Muscle of leg (tissue), 11 donors: Measurements from ENCODE around the gene CEACAM19. TPM values are rescaled to one million over a fixed set of nuclear protein-coding genes. Genes with fewer than 3 reads are reported as not detected.
"Not testable (repeated sequence)": the region's sequence is repeated elsewhere in the genome, so short reads cannot be mapped to it uniquely, and the experiment has no call there.

Experiments
- DNase-seq: peaks from one replicate; pipeline ENCODE4 v3.0.0; 2013
- H3K27ac ChIP-seq: one replicate; pipeline ENCODE4 v1.5.1; 2013; ENCODE audit warnings: mild to moderate bottlenecking, low read length, control low read depth
- H3K27me3 ChIP-seq: one replicate; pipeline ENCODE4 v1.6.1; 2013; ENCODE audit warnings: low read length; ENCODE audit not compliant: control insufficient read depth, insufficient read depth
- H3K36me3 ChIP-seq: one replicate; pipeline ENCODE4 v1.6.1; 2013; ENCODE audit warnings: low read length; ENCODE audit not compliant: control insufficient read depth, insufficient read depth
- H3K4me1 ChIP-seq: one replicate; pipeline ENCODE4 v1.6.1; 2013; ENCODE audit warnings: low read length; ENCODE audit not compliant: control insufficient read depth, insufficient read depth
- H3K4me3 ChIP-seq: one replicate; pipeline ENCODE4 v1.5.1; 2013; ENCODE audit warnings: low read length, control low read depth
- H3K9me3 ChIP-seq: replicated peaks from 2 replicates; pipeline ENCODE4 v1.6.1; 2013; ENCODE audit warnings: low read depth, low read length; ENCODE audit not compliant: control insufficient read depth
- whole genome bisulfite sequencing: methylation state at CpG from one replicate; pipeline ENCODE4 v1.1.5; 2013; ENCODE audit warnings: missing lambda C conversion rate; ENCODE audit not compliant: insufficient coverage; 5-methylcytosine and 5-hydroxymethylcytosine counted together
- polyA plus RNA-seq, 8 donors: library from polyadenylated mRNA; unstranded; fragments of 120-200 nt; gene quantifications; one replicate each; pipeline versions ENCODE4 v1.2.1 to v1.2.3, GENCODE V29; 2013; ENCODE audit warnings: inconsistent platforms in 1 of 8, low replicate concordance in 1 of 8; ENCODE audit not compliant: insufficient read length in 8 of 8, insufficient read depth in 1 of 8
- total RNA-seq: library from RNA; stranded (reverse); fragments of 120-200 nt; gene quantifications from one replicate; pipeline ENCODE4 v1.2.4, GENCODE V29; 2013

Gene CEACAM19
- total and polyA plus RNA-seq, 9 donors = 2.8 to 11.7 (median 5.3) TPM

DNA sequence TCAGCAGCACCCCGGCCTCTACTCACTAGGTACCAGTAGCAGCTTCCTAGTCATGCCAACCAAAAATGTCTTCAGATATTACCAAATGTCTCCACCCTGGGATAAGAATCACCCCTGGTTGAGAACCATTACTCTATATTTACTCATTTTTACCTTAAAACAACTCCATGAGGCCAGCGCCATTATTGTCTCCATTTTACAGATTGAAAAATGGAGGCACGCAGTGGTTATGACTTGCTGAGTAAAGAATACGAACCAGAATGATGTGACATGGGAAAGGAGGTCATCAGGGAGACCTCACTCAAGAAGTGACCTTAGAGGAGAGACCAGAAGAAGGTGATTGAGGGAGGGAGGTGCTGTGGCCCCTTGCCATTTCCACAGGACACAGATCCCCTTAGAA is 2.2 kb downstream of the CEACAM19 start:
- no peak overlapping the region for H3K27ac ChIP-seq
- WGBS = 87% methylated on average over 2 of the region's 4 CpGs
- H3K27me3 ChIP-seq = no peaks in the 10 kb centered on the region
- H3K36me3 ChIP-seq = peaks cover 3% of the 10 kb centered on the region
- H3K9me3 ChIP-seq = no peaks in the 10 kb centered on the region
- no peak for DNase-seq
- H3K4me3 ChIP-seq = no peak overlapping the region
- H3K4me1 ChIP-seq = no peaks in the 10 kb centered on the region

DNA sequence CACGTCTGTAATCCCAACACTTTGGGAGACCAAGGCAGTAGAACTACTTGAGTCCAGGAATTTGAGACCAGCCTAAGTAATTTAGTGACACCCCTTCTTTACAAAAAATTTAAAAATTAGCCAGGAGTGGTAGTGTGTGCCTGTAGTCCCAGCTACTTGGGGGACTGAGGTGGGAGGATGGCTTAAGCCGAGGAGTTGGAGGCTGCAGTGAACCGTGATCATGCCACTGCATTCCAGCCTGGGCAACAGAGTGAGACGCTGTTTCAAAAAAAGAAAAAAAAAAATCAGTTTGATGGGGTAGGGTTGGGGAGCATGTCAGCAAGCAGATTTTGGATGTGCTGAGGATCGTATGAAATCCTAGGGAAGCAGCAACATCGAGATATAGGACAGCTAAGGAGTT is 4.2 kb downstream of the CEACAM19 start:
- H3K27me3 ChIP-seq = no peaks in the 10 kb centered on the region
- DNase-seq = no peak
- H3K9me3 ChIP-seq = no peaks in the 10 kb centered on the region
- no peak overlapping the region for H3K27ac ChIP-seq
- WGBS = 84% methylated on average over 5 of the region's 6 CpGs
- no peaks in the 10 kb centered on the region for H3K4me1 ChIP-seq
- no peak overlapping the region for H3K4me3 ChIP-seq
- peaks cover 6% of the 10 kb centered on the region for H3K36me3 ChIP-seq

DNA sequence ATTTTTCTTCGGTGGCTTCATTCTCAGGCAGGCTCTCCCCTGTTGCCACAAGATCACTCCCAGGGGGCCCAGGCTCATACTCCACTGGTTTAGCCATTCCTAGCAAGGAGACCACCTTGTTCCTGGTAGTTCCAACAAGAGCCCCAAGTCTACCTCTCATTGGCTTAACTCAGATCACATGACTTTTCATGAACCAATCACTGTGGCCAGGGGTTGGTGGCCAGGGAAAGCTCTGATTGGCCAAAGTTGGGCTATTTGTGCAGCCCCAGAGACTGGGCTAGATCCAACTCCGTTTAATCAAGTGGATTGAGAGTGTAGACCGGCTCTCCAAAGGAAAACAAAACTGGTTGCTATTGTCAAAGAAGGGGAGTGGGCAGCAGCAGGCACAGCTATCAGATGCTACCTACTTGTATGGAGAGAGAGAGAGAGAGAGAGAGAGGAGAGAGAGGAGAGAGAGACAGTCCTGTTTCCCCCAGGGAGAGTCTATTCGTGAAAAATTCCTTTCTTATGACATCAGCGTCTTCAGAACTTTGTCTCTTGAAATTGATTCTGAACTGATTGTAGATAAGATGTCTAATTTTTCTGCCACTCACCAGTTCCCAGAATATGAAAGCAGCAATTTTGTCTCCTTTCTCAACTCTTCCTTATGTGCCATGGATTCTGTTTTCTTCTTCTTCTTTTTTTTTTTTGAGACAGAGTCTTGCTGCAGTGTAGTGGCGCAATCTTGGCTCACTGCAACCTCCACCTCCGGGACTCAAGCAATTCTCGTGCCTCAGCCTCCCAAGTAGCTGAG is 5.9 kb downstream of the CEACAM19 start:
- no peak for DNase-seq
- WGBS = 74% methylated on average over 3 of the region's 8 CpGs
- Histone ChIP-seq H3K9me3 (no peaks in the 10 kb centered on the region), H3K36me3 (peaks cover 11% of the 10 kb centered on the region), H3K4me1 (no peaks in the 10 kb centered on the region), H3K27me3 (no peaks in the 10 kb centered on the region), H3K4me3 (no peak overlapping the region), H3K27ac (no peak overlapping the region)

DNA sequence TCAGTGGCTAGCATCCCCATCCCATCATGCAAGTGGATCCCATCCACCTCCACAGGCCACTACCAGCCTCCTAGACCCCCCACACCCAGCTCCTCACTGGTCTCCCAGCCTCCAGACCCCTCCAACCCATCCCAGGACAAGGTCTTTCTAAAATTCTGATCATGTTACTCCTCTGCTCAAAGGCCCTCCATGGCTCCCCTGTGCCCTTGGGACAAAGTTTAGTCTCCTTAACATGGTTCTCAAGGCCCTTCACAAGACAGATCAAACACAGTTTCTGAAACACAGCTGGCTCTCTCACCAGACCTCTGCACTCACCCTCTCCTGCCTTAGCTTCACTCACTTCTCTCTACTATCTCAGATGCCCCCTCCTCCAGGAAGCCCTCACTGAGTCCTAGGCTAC is 9.3 kb downstream of the CEACAM19 start:
- H3K4me3 ChIP-seq = no peak overlapping the region
- no peak overlapping the region for H3K27ac ChIP-seq
- no peaks in the 10 kb centered on the region for H3K27me3 ChIP-seq
- H3K36me3 ChIP-seq = peaks cover 8% of the 10 kb centered on the region
- H3K9me3 ChIP-seq = no peaks in the 10 kb centered on the region
- no peak for DNase-seq
- H3K4me1 ChIP-seq = no peaks in the 10 kb centered on the region

DNA sequence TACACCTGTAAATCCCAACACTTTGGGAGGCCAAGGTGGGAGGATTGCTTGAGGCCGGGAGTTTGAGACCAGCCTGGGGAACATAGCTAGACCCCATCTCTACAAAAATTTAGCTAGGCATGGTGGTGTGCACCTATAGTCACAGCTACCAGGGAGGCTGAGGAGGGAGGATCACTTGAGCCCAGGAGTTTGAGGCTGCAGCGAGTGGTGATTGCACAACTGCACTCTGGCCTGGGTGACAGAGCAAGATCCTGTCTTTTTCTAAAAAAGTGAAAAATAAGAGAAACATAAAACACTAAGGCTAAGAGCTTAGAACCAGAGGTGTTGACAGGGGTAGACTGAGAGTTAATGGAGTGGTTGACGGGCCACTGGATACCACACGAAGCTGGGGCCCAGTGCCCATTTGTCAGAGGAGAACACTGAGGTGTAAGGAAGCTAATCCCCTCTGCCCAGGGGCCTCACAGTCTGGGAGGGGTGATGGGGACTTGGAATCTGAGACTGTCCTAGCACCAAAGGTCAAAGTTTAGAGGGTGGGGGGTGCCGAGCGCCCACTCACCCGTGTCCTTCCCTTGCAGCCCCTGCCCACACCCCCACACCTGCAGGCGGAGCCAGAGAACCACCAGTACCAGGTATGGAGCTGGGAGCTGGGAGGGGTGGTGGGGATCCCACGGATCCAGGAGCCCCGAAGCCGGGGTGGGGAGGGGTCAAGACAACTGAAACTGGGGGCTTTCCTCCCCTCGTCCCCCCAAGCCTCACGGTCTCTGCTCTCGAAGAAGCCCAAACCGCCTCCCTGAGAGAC is 10.9 kb downstream of the CEACAM19 start:
- 66% methylated on average over 6 of the region's 15 CpGs for WGBS
- Histone ChIP-seq H3K9me3 (no peaks in the 10 kb centered on the region), H3K27me3 (no peaks in the 10 kb centered on the region), H3K4me3 (no peak overlapping the region), H3K36me3 (peaks cover 8% of the 10 kb centered on the region), H3K4me1 (no peaks in the 10 kb centered on the region), H3K27ac (no peak overlapping the region)
- no peak for DNase-seq

DNA sequence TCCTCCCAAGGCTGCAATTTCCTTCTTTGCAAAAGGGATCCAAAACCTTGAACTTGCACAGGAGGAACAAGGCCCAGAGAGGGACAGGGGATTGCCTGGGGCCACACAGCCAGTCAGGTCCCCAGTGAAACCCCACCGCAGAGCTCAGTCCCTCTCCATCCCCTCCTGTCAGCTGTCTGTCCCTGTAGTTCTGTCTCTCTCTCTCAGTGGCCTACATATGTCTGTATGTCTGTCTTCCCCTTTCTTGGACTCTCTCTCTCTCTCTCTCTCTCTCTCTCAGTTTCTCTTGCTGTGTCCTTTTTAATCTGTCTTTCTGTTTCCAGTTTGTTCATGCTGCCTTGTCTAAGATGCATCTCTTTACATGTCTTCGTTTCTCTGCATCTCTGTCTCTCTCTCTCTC is 11.5 kb downstream of the CEACAM19 start:
- H3K4me3 ChIP-seq = no peak overlapping the region
- WGBS = 83% methylated on average over 2 of the region's 2 CpGs
- DNase-seq = no peak
- H3K27me3 ChIP-seq = no peaks in the 10 kb centered on the region
- peaks cover 8% of the 10 kb centered on the region for H3K36me3 ChIP-seq
- no peaks in the 10 kb centered on the region for H3K4me1 ChIP-seq
- no peak overlapping the region for H3K27ac ChIP-seq
- H3K9me3 ChIP-seq = no peaks in the 10 kb centered on the region

DNA sequence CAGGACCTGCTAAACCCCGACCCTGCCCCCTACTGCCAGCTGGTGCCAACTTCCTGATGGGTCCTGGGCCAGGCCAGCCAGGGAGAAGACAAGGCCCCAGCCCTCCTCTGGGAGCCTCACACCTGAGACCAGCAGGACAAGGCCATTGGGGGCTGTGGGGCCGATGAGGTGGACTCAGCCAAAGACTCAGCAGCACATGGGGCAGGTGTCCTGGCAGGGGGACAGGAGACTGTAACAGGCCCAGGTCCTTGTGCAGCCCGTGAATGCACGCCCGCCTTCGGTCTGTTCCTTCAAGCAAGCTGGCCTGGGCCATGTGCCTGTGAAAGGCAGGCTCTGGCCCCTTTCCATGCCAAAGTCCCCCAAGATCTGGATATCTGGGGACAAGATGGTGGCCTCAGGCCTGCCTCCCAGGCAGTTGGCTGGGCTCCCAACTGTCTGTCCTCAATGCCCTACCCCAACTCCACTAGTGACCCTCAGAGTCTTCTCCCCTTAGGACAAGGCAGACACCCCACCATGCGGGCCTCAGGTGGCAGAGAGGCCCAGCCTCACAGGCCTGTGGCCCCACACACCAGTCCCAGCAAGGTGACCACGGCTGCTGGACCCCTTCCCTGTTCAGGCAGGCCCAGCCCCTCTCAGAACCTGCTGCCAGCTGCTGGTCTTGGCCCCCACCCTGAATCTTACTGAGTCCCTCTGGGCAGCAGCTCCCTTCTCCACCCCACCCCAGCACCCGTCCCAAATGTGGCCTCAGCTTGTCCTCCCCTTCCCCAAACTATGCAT is 12.3 kb downstream of the CEACAM19 start:
- Histone ChIP-seq H3K36me3 (peaks cover 8% of the 10 kb centered on the region), H3K4me1 (no peaks in the 10 kb centered on the region), H3K27ac (no peak overlapping the region), H3K9me3 (no peaks in the 10 kb centered on the region), H3K4me3 (no peak overlapping the region), H3K27me3 (no peaks in the 10 kb centered on the region)
- 76% methylated on average over 8 of the region's 9 CpGs for WGBS
- no peak for DNase-seq

DNA sequence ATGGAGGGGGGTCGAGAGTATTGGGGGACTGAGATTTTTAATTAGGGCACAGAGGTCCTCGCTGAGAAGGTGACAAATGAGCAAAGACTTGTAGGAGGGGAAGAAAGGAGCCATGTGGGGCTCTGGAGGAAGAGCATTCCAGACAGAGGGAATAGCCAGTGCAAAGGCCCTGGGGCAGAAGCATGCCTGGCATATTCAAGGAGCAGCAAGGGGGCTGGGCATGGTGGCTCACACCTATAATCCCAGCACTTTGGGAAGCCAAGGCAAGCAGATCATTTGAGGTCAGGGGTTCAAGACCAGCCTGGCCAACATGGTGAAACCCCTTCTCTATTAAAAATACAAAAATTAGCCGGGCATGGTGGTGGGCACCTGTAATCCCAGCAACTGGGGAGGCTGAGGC is 13.1 kb downstream of the CEACAM19 start:
- not testable (repeated sequence) for DNase-seq, H3K27me3 ChIP-seq, H3K36me3 ChIP-seq, H3K9me3 ChIP-seq, H3K27ac ChIP-seq, H3K4me3 ChIP-seq, H3K4me1 ChIP-seq
- 90% methylated on average over 2 of the region's 3 CpGs for WGBS

DNA sequence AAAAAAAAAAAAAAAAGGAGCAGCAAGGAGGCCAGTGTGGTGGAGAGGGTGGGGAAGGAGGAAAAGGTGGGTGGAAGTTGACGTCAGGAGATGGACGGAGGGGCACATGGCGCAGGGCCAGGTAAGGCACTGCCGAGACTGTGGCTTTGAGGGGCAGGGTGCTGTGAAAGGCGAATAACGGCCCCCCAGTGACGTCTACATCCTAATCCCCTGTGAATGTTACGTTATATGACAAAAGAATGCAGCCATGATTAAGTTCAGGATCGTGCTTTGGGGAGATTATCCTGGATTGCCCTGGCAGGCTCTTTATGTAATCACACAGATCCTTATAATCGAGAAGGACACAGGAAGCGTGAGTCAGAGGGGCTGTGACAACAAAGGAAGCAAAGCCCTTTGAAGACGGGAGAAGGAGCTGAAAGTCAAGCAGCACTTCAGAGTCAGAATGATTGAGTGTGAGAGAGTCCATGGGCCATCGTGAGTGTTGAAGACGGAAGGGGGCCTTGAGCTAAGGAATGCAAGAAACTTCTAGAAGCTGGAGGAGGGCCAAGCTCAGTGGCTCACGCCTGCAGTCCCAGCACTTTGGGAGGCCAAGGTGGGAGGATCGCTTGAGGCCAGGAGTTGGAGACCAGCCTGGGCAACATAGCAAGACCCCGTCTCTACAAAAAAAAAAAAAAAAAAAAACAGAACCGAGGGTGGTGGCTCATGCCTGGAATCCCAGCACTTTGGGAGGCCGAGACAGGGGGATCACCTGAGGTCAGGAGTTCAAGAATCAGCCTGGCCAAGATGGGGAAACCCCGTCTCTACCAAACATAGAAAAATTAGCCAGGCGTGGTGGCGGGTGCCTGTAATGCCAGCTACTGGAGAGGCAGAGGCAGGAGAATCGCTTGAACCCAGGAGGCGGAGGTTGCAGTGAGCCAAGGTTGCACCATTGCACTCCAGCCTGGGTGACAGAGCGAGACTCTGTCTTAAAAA is 13.9 kb downstream of the CEACAM19 start:
- DNase-seq = peak; percentile 50
- Histone ChIP-seq H3K4me3 (no peak overlapping the region), H3K36me3 (peaks cover 8% of the 10 kb centered on the region), H3K9me3 (no peaks in the 10 kb centered on the region), H3K4me1 (peaks cover 5% of the 10 kb centered on the region), H3K27ac (peak overlapping the region; percentile 51), H3K27me3 (no peaks in the 10 kb centered on the region)
- WGBS = 57% methylated on average over 12 of the region's 25 CpGs
